ENCODE results near the gene MYH14.
A peak's percentile ranks its signal among the peaks of the same experiment; 100 is the strongest.
"Not testable (repeated sequence)": the region's sequence is repeated elsewhere in the genome, so short reads cannot be mapped to it uniquely, and the experiment has no call there.

The MYH14 gene

GRCh38 chr19:50319156-50319555 is 115.7 kb downstream of the MYH14 start:
- no peak for DNase-seq (ENCODE audit: low read depth in 2 of 2)

DNA sequence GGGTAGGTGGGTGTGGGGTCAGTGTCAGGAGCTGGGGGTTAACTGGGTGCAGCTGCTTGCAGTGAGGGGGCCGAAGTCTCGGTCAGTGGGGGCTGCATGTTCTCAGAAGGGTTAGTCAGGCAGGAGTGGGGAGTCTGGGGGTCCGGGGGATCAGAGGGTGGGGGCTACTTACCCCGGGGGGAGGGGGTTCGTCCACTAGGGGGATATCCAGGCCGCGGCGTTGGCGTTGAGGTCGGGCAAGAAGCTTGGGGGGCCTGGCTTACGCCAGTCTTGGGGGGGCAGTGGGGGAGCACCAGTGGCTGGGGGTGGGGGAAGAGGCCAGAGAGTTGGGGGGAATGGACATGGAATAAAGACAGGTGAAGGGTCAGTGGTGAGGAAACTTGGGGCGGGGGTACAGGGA is 116.6 kb downstream of the MYH14 start:
- DNase-seq (ENCODE audit: low read depth in 2 of 2), result no peak

GRCh38 chr19:50320596-50320995 is 117.2 kb downstream of the MYH14 start:
- no peak for DNase-seq (ENCODE audit: low read depth in 2 of 2)

GRCh38 chr19:50321831-50322230 is 118.4 kb downstream of the MYH14 start:
- DNase-seq (ENCODE audit: low read depth in 2 of 2), result no peak

DNA sequence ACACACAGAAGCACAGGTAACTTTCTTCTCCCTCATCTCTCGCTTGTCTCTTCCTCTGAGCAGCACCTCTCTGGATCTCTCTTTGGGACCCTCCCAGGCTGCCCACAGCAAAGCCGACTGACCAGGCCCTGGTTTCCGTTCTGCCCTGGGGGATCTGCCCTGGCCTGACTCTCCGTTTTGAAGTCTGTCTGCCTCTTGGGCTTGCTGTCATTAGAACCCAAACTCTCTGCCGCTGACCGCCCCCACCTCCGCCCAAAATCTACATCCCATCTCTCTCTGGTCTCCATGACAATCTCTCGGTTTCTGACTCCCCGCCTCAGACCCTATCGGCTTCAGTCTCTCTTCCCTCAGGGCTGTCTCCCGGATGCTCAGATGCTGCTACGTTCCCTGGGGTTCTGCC is 118.8 kb downstream of the MYH14 start:
- no peak for DNase-seq (ENCODE audit: low read depth in 2 of 2)

DNA sequence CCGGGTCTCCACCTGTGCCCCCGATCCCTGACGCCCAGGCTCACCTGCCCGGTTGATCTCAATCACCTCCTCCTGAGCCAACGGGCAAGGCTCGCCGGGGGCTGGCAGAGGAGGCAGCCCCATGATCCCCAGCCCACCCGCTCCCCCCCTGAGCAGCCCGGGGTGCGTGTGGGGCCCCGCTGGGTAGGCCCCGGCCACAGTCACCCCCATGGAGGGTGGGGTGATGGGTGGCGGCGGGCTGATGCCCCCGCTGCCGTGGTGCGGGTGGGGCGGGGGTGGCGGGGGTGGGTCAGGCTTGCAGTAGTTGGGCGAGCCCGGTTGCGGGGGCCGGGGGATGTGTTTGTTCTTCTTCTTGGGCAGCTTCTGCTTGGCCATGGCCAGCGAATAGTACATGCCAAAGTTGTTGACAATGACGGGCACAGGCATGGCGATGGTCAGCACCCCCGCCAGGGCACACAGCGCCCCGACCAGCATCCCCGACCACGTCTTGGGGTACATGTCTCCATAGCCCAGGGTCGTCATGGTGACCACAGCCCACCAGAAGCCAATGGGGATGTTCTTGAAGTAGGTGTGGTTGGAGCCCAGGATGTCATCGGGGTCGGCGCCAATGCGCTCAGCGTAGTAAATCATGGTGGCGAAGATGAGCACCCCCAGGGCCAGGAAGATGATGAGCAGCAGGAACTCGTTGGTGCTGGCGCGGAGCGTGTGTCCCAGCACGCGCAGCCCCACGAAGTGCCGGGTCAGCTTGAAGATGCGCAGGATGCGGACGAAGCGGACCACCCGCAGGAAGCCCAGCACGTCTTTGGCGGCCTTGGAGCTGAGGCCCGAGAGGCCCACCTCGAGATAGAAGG is 119.7 kb downstream of the MYH14 start:
- DNase-seq (ENCODE audit: low read depth in 2 of 2), result no peak

GRCh38 chr19:50323782-50324133 is 120.3 kb downstream of the MYH14 start:
- no peak for DNase-seq (ENCODE audit: low read depth in 2 of 2)

DNA sequence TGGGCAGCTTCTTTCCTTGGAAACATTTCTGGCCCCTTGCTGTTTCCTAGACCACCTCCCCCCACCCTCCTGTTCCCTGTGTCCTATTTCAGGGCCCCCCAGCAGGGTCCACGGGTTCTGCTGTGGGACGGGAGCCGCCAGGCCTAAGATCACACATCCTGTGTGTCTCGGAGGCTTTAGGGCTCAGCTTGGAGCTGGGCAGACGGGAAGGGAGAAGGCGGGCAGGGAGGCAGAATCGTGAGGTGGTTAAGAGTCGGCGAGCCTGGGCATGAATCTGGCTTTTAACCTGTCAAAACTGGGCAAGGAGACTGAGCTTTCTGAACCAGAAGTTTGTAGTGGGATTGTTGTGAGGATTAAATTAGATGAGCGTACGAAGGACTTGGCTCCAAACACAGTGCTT is 120.9 kb downstream of the MYH14 start:
- no peak for DNase-seq (ENCODE audit: low read depth in 2 of 2)

GRCh38 chr19:50325310-50326100 is 122.1 kb downstream of the MYH14 start:
- DNase-seq (ENCODE audit: low read depth in 2 of 2), result peak; percentile 54 to 74

DNA sequence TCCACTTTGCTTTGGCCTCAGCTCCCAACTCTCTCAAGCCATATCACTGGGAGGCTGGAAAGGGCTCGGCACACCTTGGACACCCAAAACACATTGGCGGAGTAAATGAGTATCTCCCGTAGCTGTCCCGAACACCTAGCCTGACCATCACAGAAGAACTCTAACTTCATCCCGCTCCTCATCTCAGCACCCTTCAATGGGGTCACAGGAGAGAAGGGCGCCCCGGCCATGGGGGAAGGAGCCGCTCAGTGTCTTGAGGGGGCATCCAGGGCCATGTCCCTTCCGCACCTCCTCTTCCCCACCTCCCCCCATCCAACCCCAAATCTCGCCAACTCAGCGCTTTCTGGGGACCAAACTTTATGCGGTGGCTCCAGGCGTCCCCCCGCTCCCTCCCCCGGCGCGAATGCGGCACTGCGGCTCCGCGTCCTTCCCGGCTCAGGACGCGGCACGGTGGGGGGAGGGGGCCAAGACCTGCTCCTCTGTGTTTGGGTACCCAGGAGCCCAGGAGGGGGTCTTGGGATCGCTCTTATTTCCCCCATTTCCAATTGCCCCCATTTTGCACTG is 122.8 kb downstream of the MYH14 start:
- DNase-seq (ENCODE audit: low read depth in 2 of 2), result no peak

DNA sequence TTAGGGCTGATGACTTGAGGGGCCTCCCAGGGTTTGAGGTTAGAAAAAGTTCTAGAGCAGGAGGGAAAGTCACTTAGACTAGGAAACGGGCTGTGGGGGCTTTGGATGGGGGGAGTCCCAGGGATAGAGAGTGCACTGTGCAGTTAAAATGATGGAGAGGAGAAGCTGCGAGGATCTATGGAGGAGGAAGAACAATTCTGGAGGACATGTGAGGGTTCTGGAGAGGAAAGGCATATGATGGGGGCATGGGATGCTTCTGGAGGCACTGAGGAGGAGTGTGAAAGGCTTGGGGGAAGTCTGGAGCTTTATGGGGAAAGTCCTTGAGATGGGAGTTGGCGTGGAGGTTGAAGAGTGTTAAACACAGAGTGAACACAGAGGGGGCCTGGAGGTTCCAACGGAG is 123.6 kb downstream of the MYH14 start:
- no peak for DNase-seq (ENCODE audit: low read depth in 2 of 2)

- no peak for DNase-seq (ENCODE audit: low read depth in 2 of 2)
Measured at GRCh38 chr19:50327461-50328223, 124.2 kb downstream of the MYH14 start.

GRCh38 chr19:50328224-50328872 is 124.9 kb downstream of the MYH14 start:
- DNase-seq (ENCODE audit: low read depth in 2 of 2), result peak in 1 of 2 donors; percentile 46

DNA sequence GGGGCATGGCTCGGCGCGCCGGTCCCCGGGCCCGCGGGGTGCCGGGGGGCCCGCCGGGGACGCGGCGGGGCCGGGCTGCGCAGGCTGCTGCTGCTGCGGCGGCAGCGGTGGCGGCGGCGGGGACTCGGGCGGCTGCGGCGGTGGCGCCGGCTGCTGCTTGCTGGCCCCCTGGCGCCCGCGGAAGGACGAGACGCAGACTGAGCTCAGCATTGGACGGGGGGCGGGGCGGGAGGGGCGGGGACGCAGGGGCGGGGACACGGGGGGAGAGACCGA is 125.4 kb downstream of the MYH14 start:
- no peak for DNase-seq (ENCODE audit: low read depth in 2 of 2)

DNA sequence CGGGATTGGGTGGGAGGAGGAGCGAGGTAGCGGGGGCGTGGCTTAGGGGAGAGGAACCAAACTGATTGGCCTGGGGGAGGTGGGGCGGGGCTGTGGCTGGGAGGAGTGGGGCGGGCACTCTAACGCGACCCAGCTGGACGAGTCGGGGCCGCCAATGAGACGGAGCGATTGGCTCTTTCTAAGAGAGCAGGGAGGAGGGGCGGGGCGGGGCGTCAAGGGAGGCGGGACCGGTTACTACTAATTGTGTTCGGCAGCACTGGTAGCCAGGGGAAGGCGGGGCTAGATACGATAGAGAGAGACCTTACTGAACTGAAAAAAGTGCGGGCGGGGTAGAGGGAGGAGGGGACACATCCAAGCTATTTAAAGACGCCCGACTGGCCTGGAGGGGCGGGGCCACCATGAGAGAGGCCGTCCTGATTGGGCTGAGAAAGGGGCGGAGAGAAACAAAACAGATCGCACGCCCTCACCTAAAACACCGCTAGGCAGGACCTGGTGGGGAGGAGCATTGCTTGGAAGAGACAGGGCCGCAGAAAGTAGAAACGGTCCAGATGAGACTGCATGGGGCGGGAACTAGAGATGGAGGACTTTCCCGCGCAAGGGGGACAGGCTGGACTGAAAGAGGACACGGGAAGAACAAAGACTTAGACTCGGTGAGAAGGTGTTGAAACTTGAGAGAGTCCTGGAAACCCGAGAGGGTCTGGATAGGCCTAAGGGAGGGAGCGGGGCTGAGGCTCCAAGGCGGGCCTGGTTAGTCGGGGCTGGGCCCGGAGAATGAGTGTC is 125.9 kb downstream of the MYH14 start, which contains the start of gene KCNC3:
Gene KCNC3 (minus strand): TSS at position 232 of the 780 bp plus-strand sequence. CDS start 295 bp downstream, outside the sequence.
- DNase-seq (ENCODE audit: low read depth in 2 of 2), result peak; percentile 81 to 96

DNA sequence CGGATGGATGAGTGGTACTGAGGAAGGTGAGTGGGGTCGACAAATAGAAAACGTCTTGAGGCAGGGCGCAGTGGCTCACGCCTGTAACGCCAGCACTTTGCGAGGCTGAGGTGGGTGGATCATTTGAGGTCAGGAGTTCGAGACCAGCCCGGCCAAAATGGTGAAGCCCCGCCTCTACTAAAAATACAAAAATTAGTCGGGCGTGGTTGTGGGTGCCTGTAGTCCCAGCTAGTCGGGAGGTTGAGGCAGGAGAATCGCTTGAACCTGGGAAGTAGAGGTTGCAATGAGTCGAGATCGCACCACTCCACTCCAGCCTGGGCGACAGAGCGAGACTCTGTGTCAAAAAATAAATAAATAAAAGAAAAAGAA is 126.5 kb downstream of the MYH14 start:
- DNase-seq (ENCODE audit: low read depth in 2 of 2), result not testable (repeated sequence)

- peak; percentile 45 to 77 for DNase-seq (ENCODE audit: low read depth in 2 of 2)
Measured at GRCh38 chr19:50330365-50331078, 127.1 kb downstream of the MYH14 start.

DNA sequence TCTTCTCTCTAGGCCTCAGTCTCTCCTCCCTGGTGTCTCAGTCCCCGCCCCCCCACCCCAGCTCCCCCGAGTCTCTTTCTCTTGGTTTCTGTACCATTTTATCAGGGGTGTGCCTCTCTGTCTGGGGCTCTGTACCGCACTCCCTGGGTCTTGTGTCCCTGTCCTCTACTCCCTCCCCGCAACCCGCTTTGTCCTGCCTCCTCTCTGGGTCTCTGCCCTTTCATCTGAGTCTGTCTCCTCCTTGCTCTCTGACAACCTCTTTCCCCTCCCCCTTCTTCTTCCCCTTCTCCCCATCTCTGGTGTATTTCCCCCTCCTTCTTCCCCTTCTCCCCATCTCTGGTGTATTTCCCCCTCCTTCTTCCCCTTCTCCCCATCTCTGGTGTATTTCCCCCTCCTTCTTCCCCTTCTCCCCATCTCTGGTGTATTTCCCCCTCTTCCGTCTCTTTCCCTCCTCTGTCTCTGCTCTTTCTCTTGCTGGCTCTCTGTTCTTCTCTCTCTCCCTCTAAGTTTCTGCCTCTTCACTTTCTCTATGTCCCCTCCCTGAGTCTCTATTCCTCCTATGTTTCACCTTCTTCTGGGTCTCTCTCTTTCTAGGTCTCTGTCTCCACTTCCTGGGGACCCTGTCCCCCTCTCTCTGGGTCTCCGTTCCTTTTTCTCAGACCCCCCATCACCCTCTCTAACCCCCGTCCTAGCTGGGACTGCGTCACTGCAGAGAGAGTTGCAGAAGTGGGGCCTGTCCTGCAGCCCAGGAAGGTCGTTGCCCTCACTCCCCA is 128.0 kb downstream of the MYH14 start:
- no peak for DNase-seq (ENCODE audit: low read depth in 2 of 2)

DNA sequence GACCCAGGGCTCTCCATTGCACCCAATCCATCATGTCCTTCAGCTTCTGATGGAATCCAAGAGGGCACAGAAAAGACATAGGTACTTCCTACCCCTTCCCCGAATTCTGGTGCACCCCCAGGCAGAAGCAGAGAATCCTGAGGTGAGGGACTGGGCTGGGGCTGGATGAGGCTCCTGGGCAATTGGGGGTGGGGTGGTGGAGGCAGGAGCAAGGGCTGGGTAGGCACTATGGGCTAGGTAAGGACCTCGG is 128.5 kb downstream of the MYH14 start:
- DNase-seq (ENCODE audit: low read depth in 2 of 2), result no peak

Data from stimulated activated CD4-positive, alpha-beta T cell treated with anti-CD3 and anti-CD28 coated beads, Interleukin-1b, Interleukin-23, amount 100 ng/mL, for 4 hours (primary cell).